Activated naive CD8-positive, alpha-beta T cell (primary cell): ENCODE data around the gene NR2F1-AS1.

ENCODE experiments used
- H3K27ac Mint-ChIP-seq: one replicate; pipeline ENCODE4 v1.8.0; 2021; ENCODE audit warnings: mixed read lengths
- H3K27me3 Mint-ChIP-seq: one replicate; pipeline ENCODE4 v1.8.0; 2021; ENCODE audit warnings: mixed read lengths
- H3K36me3 Mint-ChIP-seq: one replicate; pipeline ENCODE4 v1.8.0; 2021; ENCODE audit warnings: mixed read lengths
- H3K4me1 Mint-ChIP-seq: one replicate; pipeline ENCODE4 v1.8.0; 2021; ENCODE audit warnings: low read depth, mixed read lengths
- H3K4me3 Mint-ChIP-seq: one replicate; pipeline ENCODE4 v1.8.0; 2021; ENCODE audit warnings: mild to moderate bottlenecking, mixed read lengths
- H3K9me3 Mint-ChIP-seq: one replicate; pipeline ENCODE4 v1.8.0; 2021; ENCODE audit warnings: low read depth, mixed read lengths

NR2F1-AS1 gene

DNA sequence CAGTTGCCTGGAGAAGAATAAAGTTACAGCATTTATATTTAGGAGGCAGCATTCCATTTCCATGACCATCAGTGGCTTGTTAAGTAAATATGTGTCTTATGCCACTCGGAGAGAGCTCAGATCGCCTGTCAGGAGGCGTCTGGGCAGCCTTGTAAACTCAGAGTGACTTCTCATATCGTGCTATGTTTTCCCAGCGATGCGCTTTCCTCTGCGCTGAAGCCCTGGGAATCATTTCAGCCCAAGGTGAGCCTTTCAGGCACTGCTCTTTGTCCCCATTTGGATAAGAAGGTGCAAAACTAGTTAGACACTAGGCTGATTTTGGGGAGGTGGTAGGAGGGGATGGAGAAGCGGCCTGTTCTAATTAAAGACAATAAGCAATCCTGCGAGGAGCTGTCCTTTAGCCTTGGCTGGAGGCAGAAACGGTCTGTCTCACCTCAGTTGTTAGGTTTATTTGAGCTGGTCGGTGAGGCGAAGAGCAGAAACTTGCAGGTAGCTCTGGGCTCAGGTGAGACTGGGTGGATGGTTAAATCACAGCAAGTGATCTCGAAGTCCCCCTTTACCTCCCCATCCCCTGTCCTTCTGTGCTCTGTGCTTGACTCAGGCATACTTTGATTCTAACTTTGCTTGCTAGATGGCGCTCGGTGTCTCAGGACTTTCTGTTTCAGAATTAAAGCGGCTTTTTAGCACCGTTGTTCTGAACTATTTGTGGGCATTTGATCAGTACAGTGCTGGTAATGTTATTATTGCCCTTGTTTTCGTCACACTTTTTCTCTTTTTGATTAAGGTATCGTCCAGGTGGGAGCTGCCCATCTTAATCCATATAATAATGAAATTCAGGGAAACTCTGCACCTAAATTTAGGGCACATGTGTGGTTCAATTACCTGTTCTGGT, 26.6 kb upstream of the NR2F1-AS1 start:
- H3K27ac Mint-ChIP-seq, result no peak overlapping the region
- peaks cover 18% of the 10 kb centered on the region for H3K4me1 Mint-ChIP-seq
- no peaks in the 10 kb centered on the region for H3K9me3 Mint-ChIP-seq
- peak overlapping the region; percentile 23 for H3K4me3 Mint-ChIP-seq
- H3K36me3 Mint-ChIP-seq, result no peaks in the 10 kb centered on the region
- peaks cover 68% of the 10 kb centered on the region for H3K27me3 Mint-ChIP-seq

DNA sequence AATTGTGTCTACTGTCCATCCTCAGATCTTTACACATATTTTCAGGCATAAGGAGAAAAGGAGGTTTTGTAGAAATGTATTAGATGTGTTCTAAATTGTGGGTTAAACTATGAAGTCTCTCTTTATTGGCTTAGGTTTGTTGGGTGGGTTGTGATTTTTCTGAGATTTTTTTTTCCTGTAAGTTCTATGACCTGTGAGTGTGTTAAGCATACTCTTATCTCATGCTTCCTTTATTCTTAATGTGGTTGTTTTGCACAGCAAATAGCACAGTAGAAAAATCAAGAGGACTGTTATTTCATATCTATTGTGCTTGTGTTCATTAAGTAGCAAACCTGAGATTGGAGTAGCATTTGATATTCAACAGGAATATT, 25.3 kb upstream of the NR2F1-AS1 start:
- Mint-ChIP-seq H3K9me3 (no peaks in the 10 kb centered on the region), H3K4me3 (no peak overlapping the region), H3K36me3 (no peaks in the 10 kb centered on the region), H3K4me1 (peaks cover 20% of the 10 kb centered on the region), H3K27me3 (peaks cover 69% of the 10 kb centered on the region), H3K27ac (no peak overlapping the region)

DNA sequence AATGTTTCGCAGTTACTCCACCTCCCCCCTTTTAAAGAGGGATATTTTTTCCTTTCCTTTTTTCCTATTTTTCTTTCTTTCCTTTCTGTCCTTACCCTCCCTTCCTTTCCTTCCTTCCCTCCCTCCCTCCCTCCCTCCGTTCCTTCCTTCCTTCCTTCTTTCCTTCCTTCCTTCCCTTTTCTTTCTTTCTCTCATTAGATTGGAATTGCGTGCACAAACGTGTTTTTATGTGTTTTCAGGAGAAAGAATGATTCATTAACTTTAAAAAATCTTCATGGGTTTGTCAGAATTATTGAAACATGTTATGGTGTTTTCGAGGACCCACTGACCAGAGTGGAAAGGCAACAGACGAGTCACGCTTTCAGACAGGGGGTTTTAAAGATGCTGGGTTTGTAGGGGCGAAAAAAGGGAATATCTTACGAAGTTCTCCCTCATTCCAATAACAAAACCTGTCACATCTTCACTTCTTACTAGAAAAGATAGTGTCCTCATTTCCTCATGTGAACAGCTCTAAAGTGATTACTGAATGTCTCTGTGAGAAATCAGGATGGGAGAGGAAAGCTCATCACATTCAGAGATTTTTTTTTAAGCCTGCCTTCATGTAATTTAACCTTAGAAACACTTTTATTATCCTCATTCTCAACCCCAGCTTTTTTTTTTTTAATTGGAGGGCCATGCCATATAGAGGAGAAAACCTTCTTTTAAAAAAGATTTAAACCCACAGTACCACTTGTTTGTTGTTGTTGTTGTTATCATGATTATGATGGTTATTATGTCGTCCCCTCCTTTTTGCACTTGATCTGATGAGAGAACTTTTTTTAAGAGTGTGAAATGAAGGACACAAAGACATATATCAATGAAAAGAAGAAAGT, 23.9 kb upstream of the NR2F1-AS1 start:
- Mint-ChIP-seq H3K4me3 (no peak overlapping the region), H3K27me3 (peaks cover 59% of the 10 kb centered on the region), H3K4me1 (peaks cover 20% of the 10 kb centered on the region), H3K36me3 (no peaks in the 10 kb centered on the region), H3K27ac (no peak overlapping the region), H3K9me3 (no peaks in the 10 kb centered on the region)

DNA sequence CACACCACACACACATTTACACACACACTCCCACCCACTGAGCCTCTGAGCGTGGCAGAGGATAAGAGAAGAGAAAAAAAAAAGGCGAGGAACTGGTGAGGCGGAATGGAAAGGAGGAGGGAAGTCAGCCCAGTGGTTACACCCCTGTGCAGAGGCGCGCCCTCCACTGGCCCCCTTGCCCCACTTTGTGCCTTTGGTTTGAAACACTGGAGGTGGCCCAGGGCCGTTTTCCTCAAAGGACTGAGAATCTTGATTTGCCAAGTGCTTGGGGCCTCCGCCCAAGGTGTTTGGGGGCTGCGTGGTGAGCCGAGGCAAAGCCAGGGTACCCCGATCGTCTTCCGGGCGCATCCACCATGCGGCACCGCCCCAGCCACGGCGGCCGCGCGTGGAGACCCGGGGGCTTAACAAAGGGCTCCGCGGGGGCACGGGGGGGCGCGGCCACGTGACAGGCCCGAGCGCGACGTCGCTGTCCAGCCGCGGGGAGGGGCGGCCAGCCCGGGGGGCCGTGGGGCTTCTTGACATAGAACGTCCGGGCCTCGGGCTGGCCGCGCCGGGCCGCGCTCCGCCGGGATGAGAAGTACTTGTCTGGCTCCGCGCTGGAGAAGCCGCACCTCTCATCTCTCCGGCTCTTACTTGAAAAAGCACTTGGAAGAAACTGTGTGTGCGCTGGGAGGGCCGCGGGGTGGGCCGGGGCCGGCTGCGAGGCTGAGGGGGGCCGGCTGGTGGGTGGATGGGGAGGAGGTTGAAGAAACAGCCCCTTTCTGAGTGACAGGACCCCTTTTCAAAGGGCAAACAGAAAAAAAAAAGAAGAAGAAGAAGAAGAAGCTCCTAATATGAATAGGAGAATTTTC, 23.0 kb upstream of the NR2F1-AS1 start:
- Mint-ChIP-seq H3K4me1 (peaks cover 20% of the 10 kb centered on the region), H3K4me3 (peak overlapping the region; percentile 37), H3K36me3 (no peaks in the 10 kb centered on the region), H3K27ac (no peak overlapping the region), H3K9me3 (no peaks in the 10 kb centered on the region), H3K27me3 (peaks cover 53% of the 10 kb centered on the region)

DNA sequence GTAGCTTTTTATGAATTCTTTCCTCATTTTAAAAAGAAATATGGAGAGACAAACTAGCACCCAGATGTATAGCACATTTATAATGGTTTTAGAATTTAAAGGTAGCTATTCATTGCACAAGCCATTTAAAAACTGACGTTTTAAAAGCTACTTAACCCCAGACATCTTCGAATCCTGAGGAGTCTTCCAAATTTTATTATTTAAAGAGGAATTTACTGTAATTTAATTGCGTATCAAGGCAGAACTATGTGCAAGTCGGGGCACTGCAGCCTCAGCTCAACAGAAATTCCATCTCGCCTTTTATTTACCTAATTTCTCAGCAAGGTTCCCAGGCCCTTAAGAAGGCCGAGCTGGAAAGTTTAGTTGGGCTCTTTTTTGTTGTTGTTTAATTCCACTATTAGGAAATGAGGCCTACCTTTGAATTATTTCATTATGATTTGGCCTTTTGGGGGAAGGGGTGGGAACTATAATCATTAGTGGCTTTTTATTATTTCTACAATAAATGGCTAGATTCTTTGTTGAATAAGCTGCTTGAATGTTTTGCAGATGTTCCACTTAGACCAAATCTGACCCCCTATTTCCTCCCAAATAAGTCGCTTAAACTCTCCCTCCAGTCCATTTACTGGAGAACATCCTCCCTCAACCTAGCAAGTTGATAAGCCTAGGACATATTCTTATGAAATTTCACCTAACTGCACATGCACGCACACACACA, 22.2 kb upstream of the NR2F1-AS1 start:
- Mint-ChIP-seq H3K4me3 (peak overlapping the region; percentile 37), H3K9me3 (no peaks in the 10 kb centered on the region), H3K27ac (no peak overlapping the region)

DNA sequence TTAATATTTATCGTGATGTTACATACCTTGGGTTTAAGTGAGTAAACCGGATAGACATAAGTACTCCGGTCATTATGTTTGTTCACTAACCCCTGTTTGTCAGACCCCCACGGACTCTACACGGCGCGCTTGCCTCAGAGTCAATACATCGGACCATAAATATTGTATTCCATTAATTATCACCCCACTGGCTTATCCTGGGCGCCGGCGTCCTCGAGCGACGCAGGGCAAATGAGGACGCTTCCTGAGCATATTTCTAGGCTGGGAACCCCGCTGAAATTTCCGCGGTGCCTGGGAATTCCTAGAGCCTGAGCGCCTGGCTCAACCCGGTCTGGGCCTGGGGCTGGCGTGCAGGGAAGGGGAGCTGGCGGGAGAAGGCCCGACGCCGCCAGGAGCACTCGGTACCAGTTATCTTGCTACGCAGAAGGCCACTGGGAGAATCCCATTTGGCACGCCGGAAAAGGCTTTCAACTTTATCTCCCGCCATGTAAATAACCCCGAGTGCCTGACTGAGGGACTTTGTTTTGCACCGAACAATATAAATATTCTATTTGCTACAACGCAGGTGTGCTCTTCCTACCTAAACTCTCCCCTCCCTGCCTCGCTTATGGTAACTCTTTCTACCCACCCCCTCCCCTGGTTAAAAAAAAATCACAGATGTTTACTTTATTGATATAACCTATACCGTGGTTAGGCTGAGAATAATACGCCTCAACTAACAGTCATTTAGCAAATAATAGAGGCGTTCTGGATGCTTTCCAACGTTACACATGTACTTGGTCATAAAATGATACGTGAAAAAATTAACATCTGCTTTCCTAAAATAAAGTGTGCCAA, 21.4 kb upstream of the NR2F1-AS1 start:
- no peaks in the 10 kb centered on the region for H3K9me3 Mint-ChIP-seq
- peaks cover 13% of the 10 kb centered on the region for H3K4me1 Mint-ChIP-seq
- peaks cover 46% of the 10 kb centered on the region for H3K27me3 Mint-ChIP-seq
- no peak overlapping the region for H3K27ac Mint-ChIP-seq
- H3K4me3 Mint-ChIP-seq, result peak overlapping the region; percentile 17
- H3K36me3 Mint-ChIP-seq, result no peaks in the 10 kb centered on the region

More for the DNA sequence above, 22.2 kb upstream of the NR2F1-AS1 start:
- peaks cover 20% of the 10 kb centered on the region for H3K4me1 Mint-ChIP-seq
- H3K36me3 Mint-ChIP-seq, result no peaks in the 10 kb centered on the region
- peaks cover 48% of the 10 kb centered on the region for H3K27me3 Mint-ChIP-seq

DNA sequence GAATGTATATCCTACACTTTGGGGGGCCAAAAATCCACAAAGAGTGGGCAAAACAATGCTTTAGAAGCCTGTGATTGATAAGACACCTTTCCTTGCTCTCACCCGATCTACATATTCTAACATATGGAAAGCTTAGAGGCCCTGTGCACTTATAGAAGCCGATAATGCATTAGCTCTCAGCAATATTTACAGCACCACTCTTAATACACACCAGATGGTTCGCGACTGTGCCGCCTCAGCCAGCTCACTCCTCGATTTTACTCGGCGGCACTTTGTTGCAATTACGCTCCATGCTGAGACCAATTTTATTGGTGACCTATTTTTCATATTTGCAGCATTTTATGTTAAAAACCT, 20.8 kb upstream of the NR2F1-AS1 start:
- Mint-ChIP-seq H3K9me3 (no peaks in the 10 kb centered on the region), H3K4me1 (peaks cover 10% of the 10 kb centered on the region), H3K36me3 (no peaks in the 10 kb centered on the region), H3K27me3 (peaks cover 44% of the 10 kb centered on the region), H3K4me3 (no peak overlapping the region), H3K27ac (no peak overlapping the region)

DNA sequence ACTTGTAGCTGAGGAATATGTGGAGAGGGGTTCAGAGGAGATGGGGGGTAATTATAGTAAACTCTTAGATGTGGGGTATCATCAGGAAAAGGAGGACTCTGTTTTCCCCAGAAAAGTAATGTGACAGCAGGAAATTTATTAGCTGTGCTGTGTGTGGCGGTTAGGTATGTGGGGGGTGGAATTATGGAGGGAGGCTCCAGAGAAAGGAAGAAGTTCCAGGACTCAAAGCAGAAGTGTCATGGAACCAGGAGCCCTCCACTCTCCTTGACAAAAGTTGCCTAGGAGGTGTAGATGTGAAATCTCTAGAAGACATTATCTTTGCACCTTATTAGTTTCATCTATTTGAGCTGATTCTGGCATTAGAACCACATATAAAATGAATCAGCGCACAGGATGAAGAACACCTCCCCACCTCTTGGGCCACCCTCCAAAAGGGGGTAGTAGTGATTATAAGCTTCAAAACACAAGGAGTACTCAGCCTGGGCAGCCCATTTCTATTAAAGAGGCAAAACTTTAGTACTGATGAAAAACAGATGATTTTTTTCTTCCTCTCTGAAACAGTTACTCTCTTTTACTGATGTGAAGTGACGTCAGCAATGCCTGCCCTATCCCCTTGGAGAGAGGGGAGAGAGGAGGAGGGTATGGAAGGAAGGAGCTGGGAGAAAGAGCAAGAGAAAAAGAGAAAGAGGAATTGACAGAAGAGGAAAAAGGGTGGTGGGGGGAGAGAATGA, 20.2 kb upstream of the NR2F1-AS1 start:
- Mint-ChIP-seq H3K27me3 (peaks cover 40% of the 10 kb centered on the region), H3K4me3 (no peak overlapping the region), H3K27ac (no peak overlapping the region), H3K9me3 (no peaks in the 10 kb centered on the region), H3K36me3 (no peaks in the 10 kb centered on the region), H3K4me1 (peaks cover 10% of the 10 kb centered on the region)

DNA sequence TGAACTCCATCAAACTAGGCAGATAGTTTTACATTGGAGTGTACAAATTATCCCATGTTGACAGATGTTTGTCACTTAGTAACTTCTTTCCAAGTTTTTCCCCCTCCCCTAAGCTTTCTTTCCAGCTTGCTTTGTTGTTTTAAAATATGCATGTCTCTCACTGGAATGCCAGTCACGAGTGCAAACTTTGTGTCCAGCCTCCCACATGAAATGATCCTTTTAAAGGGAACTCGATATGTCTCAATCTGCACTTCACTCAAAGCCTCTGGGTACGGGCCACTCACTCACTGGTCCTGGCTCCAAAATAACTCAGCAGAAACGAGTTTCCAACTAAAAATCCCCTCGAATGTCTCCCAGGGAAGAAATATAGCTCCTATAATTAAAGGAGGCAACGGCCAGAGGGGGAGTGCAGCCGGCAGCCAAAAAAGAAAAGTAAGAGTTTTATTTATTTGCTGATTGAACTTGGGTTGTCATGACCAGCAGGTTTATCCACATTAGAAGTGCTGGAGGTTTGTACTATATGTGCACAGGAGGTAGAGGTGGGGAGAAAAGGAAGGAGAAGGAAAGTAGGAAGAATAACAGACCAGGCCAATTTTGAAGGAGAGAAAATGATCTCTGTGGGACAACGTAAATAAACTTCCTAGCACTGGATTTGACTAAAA, 19.5 kb upstream of the NR2F1-AS1 start:
- H3K27me3 Mint-ChIP-seq, result peaks cover 44% of the 10 kb centered on the region
- no peaks in the 10 kb centered on the region for H3K9me3 Mint-ChIP-seq
- H3K36me3 Mint-ChIP-seq, result no peaks in the 10 kb centered on the region
- no peak overlapping the region for H3K4me3 Mint-ChIP-seq
- H3K27ac Mint-ChIP-seq, result no peak overlapping the region
- H3K4me1 Mint-ChIP-seq, result peaks cover 17% of the 10 kb centered on the region

DNA sequence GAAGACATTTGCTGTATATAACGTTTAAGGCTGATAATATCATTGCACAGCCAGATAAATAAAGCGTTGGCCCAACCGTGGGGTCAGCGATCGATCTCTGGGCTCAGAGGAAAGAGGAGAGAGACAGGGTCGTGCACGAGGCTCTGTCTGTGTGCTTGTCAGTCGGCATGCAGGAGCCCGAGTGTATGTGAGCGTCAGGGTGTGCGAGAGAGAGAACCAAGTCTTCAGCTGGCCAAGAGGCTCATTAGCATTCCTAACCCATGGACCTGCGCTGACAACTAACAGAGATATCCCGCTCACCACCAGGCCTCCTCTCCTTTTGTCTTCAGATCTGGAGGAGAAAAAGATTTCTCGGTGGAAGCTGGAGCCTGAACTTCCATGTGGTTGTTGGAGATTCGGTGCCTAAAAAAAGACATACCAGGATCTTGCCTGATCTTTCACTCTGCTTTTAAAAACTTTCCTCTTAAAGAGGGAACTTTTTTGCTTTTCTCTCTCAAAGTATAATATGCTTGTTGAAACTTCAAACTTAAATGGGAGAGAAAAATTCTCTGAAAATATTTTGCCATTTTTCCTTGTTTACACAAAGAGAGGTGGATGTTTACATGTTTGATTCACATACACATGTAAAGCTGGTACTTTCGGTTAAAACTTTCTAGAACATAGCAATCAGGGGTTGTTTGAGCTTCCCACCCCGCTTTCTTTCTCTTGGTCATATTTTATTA, 18.5 kb upstream of the NR2F1-AS1 start:
- no peak overlapping the region for H3K27ac Mint-ChIP-seq
- peaks cover 39% of the 10 kb centered on the region for H3K27me3 Mint-ChIP-seq

DNA sequence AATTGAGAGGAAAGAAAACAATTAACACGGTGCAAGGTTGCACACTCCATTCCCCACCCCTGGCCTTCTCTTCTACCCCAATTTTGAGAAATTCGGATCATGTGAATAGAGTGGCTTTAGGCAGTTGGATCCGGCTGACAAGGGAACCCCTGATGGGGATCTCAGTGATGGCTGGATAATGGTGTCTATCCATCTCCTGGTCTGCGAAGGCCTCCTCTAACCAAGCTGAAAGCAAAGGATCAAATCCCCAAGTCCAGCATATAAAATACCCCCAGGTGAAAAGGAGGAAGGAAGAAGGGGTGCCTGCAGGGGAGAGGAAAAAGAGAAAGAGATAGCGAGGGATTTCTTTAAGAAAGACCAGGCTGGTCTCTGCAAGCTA, 18.0 kb upstream of the NR2F1-AS1 start:
- Mint-ChIP-seq H3K4me3 (no peak overlapping the region), H3K36me3 (no peaks in the 10 kb centered on the region), H3K27me3 (peaks cover 44% of the 10 kb centered on the region), H3K4me1 (peaks cover 18% of the 10 kb centered on the region), H3K9me3 (no peaks in the 10 kb centered on the region), H3K27ac (no peak overlapping the region)

More for the DNA sequence above, 18.5 kb upstream of the NR2F1-AS1 start:
- Mint-ChIP-seq H3K4me3 (no peak overlapping the region), H3K4me1 (peaks cover 18% of the 10 kb centered on the region), H3K9me3 (no peaks in the 10 kb centered on the region), H3K36me3 (no peaks in the 10 kb centered on the region)
